ENCODE data around the gene DNASE1L2. TPM values are rescaled to one million over a fixed set of nuclear protein-coding genes. Genes with fewer than 3 reads are reported as not detected.

Gene DNASE1L2
- total and polyA plus RNA-seq, 4 donors = 0.13 to 0.67 (median 0.28) TPM

- H3K27me3 ChIP-seq (ENCODE audit: control insufficient read depth in 4 of 4, insufficient read depth in 4 of 4, low read length in 3 of 4) = no peaks in the 10 kb centered on the region
- no peak overlapping the region for H3K4me3 ChIP-seq (ENCODE audit: low read depth in 1 of 3, low read length in 3 of 3)
- H3K9ac ChIP-seq (ENCODE audit: low read depth in 1 of 2, low read length in 2 of 2) = no peak overlapping the region
- no peaks in the 10 kb centered on the region for H3K9me3 ChIP-seq (ENCODE audit: control insufficient read depth in 4 of 4, low read length in 3 of 4)
- 96% methylated on average over 23 of the region's 23 CpGs for WGBS
- H3K27ac ChIP-seq (ENCODE audit: low read depth in 1 of 2, low read length in 2 of 2) = no peak overlapping the region
- no peak for DNase-seq (ENCODE audit: low spot score)
- TF ChIP-seq EGR1 (IDR thresholded peaks at IDR 0.05; ENCODE audit: low read depth in 2 of 2) (no peak), FOXA1 (IDR thresholded peaks at IDR 0.05) (no peak), HNF4A (conservative IDR thresholded peaks at IDR 0.05) (no peak), HNF4G (IDR thresholded peaks at IDR 0.05) (no peak), GABPA (IDR thresholded peaks at IDR 0.05 in 1 of 2, conservative IDR thresholded peaks at IDR 0.05 in 1 of 2) (no peak), RAD21 (IDR thresholded peaks at IDR 0.05) (no peak), NR2F2 (IDR thresholded peaks at IDR 0.05) (no peak), RXRA (IDR thresholded peaks at IDR 0.05) (no peak), TAF1 (conservative IDR thresholded peaks at IDR 0.05) (no peak), ATF3 (IDR thresholded peaks at IDR 0.05) (no peak), YY1 (IDR thresholded peaks at IDR 0.05) (no peak), FOXA2 (IDR thresholded peaks at IDR 0.05) (no peak), ZBTB33 (IDR thresholded peaks at IDR 0.05) (no peak), JUND (IDR thresholded peaks at IDR 0.05) (no peak), CTCF (IDR thresholded peaks at IDR 0.05; ENCODE audit: low read depth, low read length, missing input control) (no peak), MAX (IDR thresholded peaks at IDR 0.05) (no peak)
- H3K36me3 ChIP-seq (ENCODE audit: control insufficient read depth in 4 of 4, insufficient read depth in 3 of 4, low read depth in 1 of 4, low read length in 3 of 4) = peaks cover 0 to 55% (median 28%) of the 10 kb centered on the region in 4 donors
- H3K4me1 ChIP-seq (ENCODE audit: control insufficient read depth in 4 of 4, insufficient read depth in 4 of 4, low read length in 3 of 4) = peaks cover 5 to 23% (median 18%) of the 10 kb centered on the region in 4 donors
Observed at GRCh38 chr16:2229632-2230250, 6.5 kb upstream of the DNASE1L2 start.

- DNase-seq (ENCODE audit: low spot score) = no peak
- Histone ChIP-seq H3K9ac (ENCODE audit: low read depth in 1 of 2, low read length in 2 of 2) (no peak overlapping the region), H3K27me3 (ENCODE audit: control insufficient read depth in 4 of 4, insufficient read depth in 4 of 4, low read length in 3 of 4) (no peaks in the 10 kb centered on the region), H3K4me3 (ENCODE audit: low read depth in 1 of 3, low read length in 3 of 3) (no peak overlapping the region), H3K36me3 (ENCODE audit: control insufficient read depth in 4 of 4, insufficient read depth in 3 of 4, low read depth in 1 of 4, low read length in 3 of 4) (peaks cover 0 to 61% (median 30%) of the 10 kb centered on the region in 4 donors), H3K4me1 (ENCODE audit: control insufficient read depth in 4 of 4, insufficient read depth in 4 of 4, low read length in 3 of 4) (peaks cover 5 to 18% (median 13%) of the 10 kb centered on the region in 4 donors), H3K27ac (ENCODE audit: low read depth in 1 of 2, low read length in 2 of 2) (no peak overlapping the region), H3K9me3 (ENCODE audit: control insufficient read depth in 4 of 4, low read length in 3 of 4) (no peaks in the 10 kb centered on the region)
- 93% methylated on average over 13 of the region's 13 CpGs for WGBS
- TF ChIP-seq TAF1 (conservative IDR thresholded peaks at IDR 0.05) = no peak
- no peak for TF ChIP-seq NR2F2 (IDR thresholded peaks at IDR 0.05)
- TF ChIP-seq ATF3 (IDR thresholded peaks at IDR 0.05) = no peak
- TF ChIP-seq REST (IDR thresholded peaks at IDR 0.05) = no peak
- TF ChIP-seq HNF4A (conservative IDR thresholded peaks at IDR 0.05) = no peak
- TF ChIP-seq CTCF (IDR thresholded peaks at IDR 0.05; ENCODE audit: low read depth, low read length, missing input control) = no peak
- no peak for TF ChIP-seq SP1 (IDR thresholded peaks at IDR 0.05)
- TF ChIP-seq RXRA (IDR thresholded peaks at IDR 0.05) = no peak
- no peak for TF ChIP-seq RAD21 (IDR thresholded peaks at IDR 0.05)
- TF ChIP-seq ZBTB33 (IDR thresholded peaks at IDR 0.05) = no peak
- no peak for TF ChIP-seq FOXA1 (IDR thresholded peaks at IDR 0.05)
- no peak for TF ChIP-seq JUND (IDR thresholded peaks at IDR 0.05)
- no peak for TF ChIP-seq GABPA (IDR thresholded peaks at IDR 0.05 in 1 of 2, conservative IDR thresholded peaks at IDR 0.05 in 1 of 2)
- no peak for TF ChIP-seq YY1 (IDR thresholded peaks at IDR 0.05)
Observed at GRCh38 chr16:2230376-2230775, 5.9 kb upstream of the DNASE1L2 start.

All from liver (tissue), 9 donors.